ENCODE data around the gene DUSP3. TPM values are rescaled to one million over a fixed set of nuclear protein-coding genes. Genes with fewer than 3 reads are reported as not detected.
A peak's percentile ranks its signal among the peaks of the same experiment; 100 is the strongest.

The DUSP3 gene
- total RNA-seq, 1 experiment from 2014 or later, result 39.7 TPM

- Mint-ChIP-seq H3K4me3 (ENCODE audit: unreplicated experiment) (no peak overlapping the region), H3K27me3 (ENCODE audit: insufficient read depth, unreplicated experiment) (no peaks in the 10 kb centered on the region), H3K9me3 (ENCODE audit: unreplicated experiment) (no peaks in the 10 kb centered on the region), H3K27ac (ENCODE audit: low read depth, unreplicated experiment) (no peak overlapping the region), H3K36me3 (ENCODE audit: insufficient read depth, unreplicated experiment) (no peaks in the 10 kb centered on the region), H3K4me1 (ENCODE audit: insufficient read depth, unreplicated experiment) (peaks cover 7% of the 10 kb centered on the region)
- POLR2A ChIA-PET, result interaction anchor here (1.1 kb wide), 1 partner anchor 48 kb away, joined by 3 read pairs; no protein-coding TSS in a partner anchor
- peak; percentile 63 for DNase-seq (ENCODE audit: unreplicated experiment)
- TF ChIP-seq CTCF (IDR thresholded peaks at IDR 0.05; ENCODE audit: unreplicated experiment), result no peak
- CTCF ChIA-PET, result interaction anchor here (0.6 to 2.3 kb wide), 6 partner anchors 27 to 155 kb away, joined by 3 to 9 read pairs (median 4); no protein-coding TSS in a partner anchor
- no TSS peak for BruUV-seq (replicated peaks)
- intact Hi-C loops (cut with micrococcal nuclease), result no loop called here
These were observed 45.8 kb downstream of the DUSP3 start for GRCh38 chr17:43732958-43733357.

GRCh38 chr17:43728081-43728480, 50.7 kb downstream of the DUSP3 start:
- Mint-ChIP-seq H3K36me3 (ENCODE audit: insufficient read depth, unreplicated experiment) (no peaks in the 10 kb centered on the region), H3K4me3 (ENCODE audit: unreplicated experiment) (no peak overlapping the region), H3K9me3 (ENCODE audit: unreplicated experiment) (no peaks in the 10 kb centered on the region), H3K4me1 (ENCODE audit: insufficient read depth, unreplicated experiment) (peaks cover 7% of the 10 kb centered on the region), H3K27me3 (ENCODE audit: insufficient read depth, unreplicated experiment) (no peaks in the 10 kb centered on the region), H3K27ac (ENCODE audit: low read depth, unreplicated experiment) (no peak overlapping the region)
- no peak for TF ChIP-seq CTCF (IDR thresholded peaks at IDR 0.05; ENCODE audit: unreplicated experiment)
- ChIA-PET CTCF (interaction anchor here (0.6 to 1.3 kb wide), 5 partner anchors 38 to 544 kb away, joined by 3 to 4 read pairs (median 3); no protein-coding TSS in a partner anchor), POLR2A (no interaction called here)
- no TSS peak for BruUV-seq (replicated peaks)
- no peak for DNase-seq (ENCODE audit: unreplicated experiment)
- intact Hi-C loops (cut with micrococcal nuclease), result no loop called here

GRCh38 chr17:43723697-43724359, 54.9 kb downstream of the DUSP3 start:
- Mint-ChIP-seq H3K27ac (ENCODE audit: low read depth, unreplicated experiment) (no peak overlapping the region), H3K27me3 (ENCODE audit: insufficient read depth, unreplicated experiment) (peaks cover 13% of the 10 kb centered on the region), H3K36me3 (ENCODE audit: insufficient read depth, unreplicated experiment) (no peaks in the 10 kb centered on the region), H3K4me3 (ENCODE audit: unreplicated experiment) (no peak overlapping the region), H3K4me1 (ENCODE audit: insufficient read depth, unreplicated experiment) (peaks cover 6% of the 10 kb centered on the region), H3K9me3 (ENCODE audit: unreplicated experiment) (no peaks in the 10 kb centered on the region)
- ChIA-PET POLR2A (interaction anchor here (0.7 kb wide), 1 partner anchor 932 kb away, joined by 3 read pairs; no protein-coding TSS in a partner anchor), CTCF (interaction anchor here (0.6 to 1.1 kb wide), 5 partner anchors 10 to 159 kb away, joined by 3 to 7 read pairs (median 3); no protein-coding TSS in a partner anchor)
- no peak for TF ChIP-seq CTCF (IDR thresholded peaks at IDR 0.05; ENCODE audit: unreplicated experiment)
- peak; percentile 77 for DNase-seq (ENCODE audit: unreplicated experiment)
- no TSS peak for BruUV-seq (replicated peaks)
- intact Hi-C loops (cut with micrococcal nuclease), result no loop called here

- H3K36me3 Mint-ChIP-seq (ENCODE audit: insufficient read depth, unreplicated experiment), result no peaks in the 10 kb centered on the region
- H3K27ac Mint-ChIP-seq (ENCODE audit: low read depth, unreplicated experiment), result no peak overlapping the region
- H3K4me1 Mint-ChIP-seq (ENCODE audit: insufficient read depth, unreplicated experiment), result peaks cover 6% of the 10 kb centered on the region
- peaks cover 13% of the 10 kb centered on the region for H3K27me3 Mint-ChIP-seq (ENCODE audit: insufficient read depth, unreplicated experiment)
- intact Hi-C loops (cut with micrococcal nuclease), result no loop called here
- CTCF ChIA-PET, result interaction anchor here (0.6 to 1.1 kb wide), 4 partner anchors 24 to 1247 kb away, joined by 3 read pairs; no protein-coding TSS in a partner anchor
- no peaks in the 10 kb centered on the region for H3K9me3 Mint-ChIP-seq (ENCODE audit: unreplicated experiment)
- DNase-seq (ENCODE audit: unreplicated experiment), result no peak
- H3K4me3 Mint-ChIP-seq (ENCODE audit: unreplicated experiment), result no peak overlapping the region
- no TSS peak for BruUV-seq (replicated peaks)
- TF ChIP-seq CTCF (IDR thresholded peaks at IDR 0.05; ENCODE audit: unreplicated experiment), result no peak
- POLR2A ChIA-PET, result interaction anchor here (0.7 kb wide), 1 partner anchor 931 kb away, joined by 3 read pairs; no protein-coding TSS in a partner anchor
These were observed 55.7 kb downstream of the DUSP3 start for GRCh38 chr17:43722870-43723665.
